Hepatocyte (in vitro differentiated cells): ENCODE data around the gene SERINC5. TPM values are rescaled to one million over a fixed set of nuclear protein-coding genes. Genes with fewer than 3 reads are reported as not detected.

Experiments used
- DNase-seq: peaks from one replicate; pipeline ENCODE4 v3.0.0-alpha.2; 2016; ENCODE audit warnings: low spot score
- H2AFZ ChIP-seq: fragments of 200-600 bp; sonication (generic); 2 replicates; pipeline ENCODE4 v1.6.0; 2016; ENCODE audit warnings: antibody characterized with exemption, mild to moderate bottlenecking
- H3K27ac ChIP-seq: fragments of 200-600 bp; sonication (generic); 2 replicates; pipeline ENCODE4 v1.5.1; 2016; ENCODE audit warnings: mild to moderate bottlenecking
- H3K27me3 ChIP-seq: fragments of 200-600 bp; sonication (generic); 2 replicates; pipeline ENCODE4 v1.6.1; 2016
- H3K36me3 ChIP-seq: fragments of 200-600 bp; sonication (generic); replicated peaks from 2 replicates; pipeline ENCODE4 v1.5.1; 2016; ENCODE audit warnings: low read depth; ENCODE audit not compliant: insufficient read depth
- H3K4me1 ChIP-seq: fragments of 200-600 bp; sonication (generic); 2 replicates; pipeline ENCODE4 v1.5.1; 2016; ENCODE audit warnings: mild to moderate bottlenecking, moderate library complexity; ENCODE audit not compliant: insufficient read depth
- H3K4me2 ChIP-seq: fragments of 200-600 bp; sonication (generic); 2 replicates; pipeline ENCODE4 v1.6.0; 2016
- H3K4me3 ChIP-seq: fragments of 200-600 bp; sonication (generic); 2 replicates; pipeline ENCODE4 v1.5.1; 2016; ENCODE audit warnings: mild to moderate bottlenecking
- H3K79me2 ChIP-seq: fragments of 200-600 bp; sonication (generic); 2 replicates; pipeline ENCODE4 v1.6.0; 2017; ENCODE audit warnings: mild to moderate bottlenecking
- H3K9me2 ChIP-seq: fragments of 200-600 bp; sonication (generic); replicated peaks from 2 replicates; pipeline ENCODE4 v1.6.0; 2017; ENCODE audit warnings: mild to moderate bottlenecking; ENCODE audit not compliant: insufficient read depth
- H3K9me3 ChIP-seq: fragments of 200-600 bp; sonication (generic); 2 replicates; pipeline ENCODE4 v1.5.1; 2016; ENCODE audit warnings: low read depth, mild to moderate bottlenecking
- H4K20me1 ChIP-seq: fragments of 200-600 bp; sonication (generic); 2 replicates; pipeline ENCODE4 v1.6.0; 2016; ENCODE audit warnings: mild to moderate bottlenecking; ENCODE audit not compliant: insufficient read depth, poor library complexity, severe bottlenecking
- EZH2 ChIP-seq: fragments of 200-600 bp; sonication (generic); IDR thresholded peaks from 2 replicates; pipeline ENCODE4 v1.6.1; 2016; ENCODE audit warnings: antibody characterized with exemption, mild to moderate bottlenecking, borderline replicate concordance
- EZH2phosphoT487 ChIP-seq: fragments of 200-600 bp; sonication (generic); IDR thresholded peaks from one replicate; pipeline ENCODE4 v1.6.1; 2018; ENCODE audit warnings: antibody characterized with exemption, mild to moderate bottlenecking, low read depth, moderate library complexity; ENCODE audit not compliant: unreplicated experiment, severe bottlenecking
- WGBS: methylation state at CpG from one replicate; pipeline ENCODE4 v1.1.6; 2016; ENCODE audit warnings: low lambda C conversion rate; ENCODE audit errors: missing lambda C conversion rate; 5-methylcytosine and 5-hydroxymethylcytosine counted together
- polyA plus RNA-seq: library from polyadenylated mRNA; unstranded; fragments of >200 nt; fragmentation: Nextera tagmentation; extraction: Ambion mirVana; gene quantifications from 2 replicates; pipeline ENCODE4 v1.2.1, GENCODE V29; 2016
- total RNA-seq: library from RNA; depleted of rRNA; stranded (reverse); fragments of >200 nt; gene quantifications from 2 replicates; pipeline ENCODE4 v1.2.3, GENCODE V29; 2014
- TF ChIP-seq, protein P1 (sequence below): fragments of 200-600 bp; sonication (generic); IDR thresholded peaks from 2 replicates; pipeline ENCODE4 v1.5.1; 2016; ENCODE audit warnings: antibody characterized with exemption, mild to moderate bottlenecking; ENCODE audit not compliant: poor library complexity

The SERINC5 gene
- total and polyA plus RNA-seq, 2 experiments from 2014 or later, result 19.3 to 70.2 TPM

DNA sequence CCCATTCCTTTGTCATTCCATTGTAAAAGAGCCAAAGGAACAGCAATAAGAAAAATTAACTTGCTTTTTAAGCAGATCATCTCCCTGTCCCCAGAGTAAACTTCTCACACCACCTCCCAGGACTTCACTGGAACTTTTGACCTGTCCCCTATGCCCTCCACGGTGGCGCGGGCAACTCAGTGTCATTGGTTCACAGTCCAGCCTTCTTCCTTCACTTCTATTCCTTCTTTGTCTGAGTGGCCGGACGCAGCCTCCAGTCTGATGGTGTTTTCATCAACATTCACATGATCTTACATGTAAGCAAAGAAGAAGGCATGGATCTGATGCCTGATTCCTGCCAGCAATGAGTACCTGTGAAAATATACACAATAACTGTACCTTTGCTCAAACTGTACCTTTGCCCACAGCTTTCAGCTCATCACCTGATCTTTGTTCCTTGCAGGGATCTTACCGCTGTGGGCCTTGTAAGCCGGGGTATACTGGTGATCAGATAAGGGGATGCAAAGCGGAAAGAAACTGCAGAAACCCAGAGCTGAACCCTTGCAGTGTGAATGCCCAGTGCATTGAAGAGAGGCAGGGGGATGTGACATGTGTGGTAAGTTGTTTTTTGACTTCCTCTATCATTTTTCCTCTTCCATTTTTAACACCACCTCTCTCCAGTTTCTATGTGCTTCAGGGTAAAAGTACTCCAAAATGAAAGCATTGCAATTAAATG is 188.2 kb downstream of the SERINC5 start:
- Histone ChIP-seq H3K4me2 (no peak overlapping the region), H3K9me2 (no peaks in the 10 kb centered on the region), H3K4me1 (no peaks in the 10 kb centered on the region), H3K36me3 (no peaks in the 10 kb centered on the region), H3K4me3 (no peak overlapping the region), H4K20me1 (no peaks in the 10 kb centered on the region), H2AFZ (no peak overlapping the region), H3K27me3 (no peaks in the 10 kb centered on the region), H3K9me3 (no peaks in the 10 kb centered on the region), H3K27ac (no peak overlapping the region), H3K79me2 (no peaks in the 10 kb centered on the region)
- WGBS, result 83% methylated on average over 8 of the region's 8 CpGs
- DNase-seq, result no peak
- no peak for TF ChIP-seq EZH2phosphoT487
- TF ChIP-seq, protein P1, sequence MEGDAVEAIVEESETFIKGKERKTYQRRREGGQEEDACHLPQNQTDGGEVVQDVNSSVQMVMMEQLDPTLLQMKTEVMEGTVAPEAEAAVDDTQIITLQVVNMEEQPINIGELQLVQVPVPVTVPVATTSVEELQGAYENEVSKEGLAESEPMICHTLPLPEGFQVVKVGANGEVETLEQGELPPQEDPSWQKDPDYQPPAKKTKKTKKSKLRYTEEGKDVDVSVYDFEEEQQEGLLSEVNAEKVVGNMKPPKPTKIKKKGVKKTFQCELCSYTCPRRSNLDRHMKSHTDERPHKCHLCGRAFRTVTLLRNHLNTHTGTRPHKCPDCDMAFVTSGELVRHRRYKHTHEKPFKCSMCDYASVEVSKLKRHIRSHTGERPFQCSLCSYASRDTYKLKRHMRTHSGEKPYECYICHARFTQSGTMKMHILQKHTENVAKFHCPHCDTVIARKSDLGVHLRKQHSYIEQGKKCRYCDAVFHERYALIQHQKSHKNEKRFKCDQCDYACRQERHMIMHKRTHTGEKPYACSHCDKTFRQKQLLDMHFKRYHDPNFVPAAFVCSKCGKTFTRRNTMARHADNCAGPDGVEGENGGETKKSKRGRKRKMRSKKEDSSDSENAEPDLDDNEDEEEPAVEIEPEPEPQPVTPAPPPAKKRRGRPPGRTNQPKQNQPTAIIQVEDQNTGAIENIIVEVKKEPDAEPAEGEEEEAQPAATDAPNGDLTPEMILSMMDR, result no peak
- no peak for TF ChIP-seq EZH2

DNA sequence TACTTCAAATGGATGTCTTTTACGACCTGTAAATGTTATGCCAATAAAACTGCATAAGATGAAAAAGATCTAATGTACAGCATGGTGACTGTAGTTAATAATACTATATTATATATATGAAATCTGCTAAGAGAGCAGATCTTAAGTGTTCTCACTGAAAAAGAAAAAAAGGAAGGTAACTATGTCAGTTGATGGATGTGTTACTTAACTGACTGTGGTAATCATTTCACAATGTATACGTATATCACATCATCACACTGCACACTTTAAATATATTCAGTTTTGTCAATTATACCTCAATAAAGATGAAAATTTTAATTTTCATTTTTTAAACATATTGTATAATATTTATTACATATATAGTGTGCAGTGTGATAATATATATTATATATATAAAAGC is 188.8 kb downstream of the SERINC5 start:
- 82% methylated on average over 2 of the region's 2 CpGs for WGBS
- Histone ChIP-seq H3K27me3 (no peaks in the 10 kb centered on the region), H3K27ac (no peak overlapping the region), H3K36me3 (no peaks in the 10 kb centered on the region), H4K20me1 (no peaks in the 10 kb centered on the region), H3K4me2 (no peak overlapping the region), H3K79me2 (no peaks in the 10 kb centered on the region), H3K9me2 (no peaks in the 10 kb centered on the region), H3K9me3 (no peaks in the 10 kb centered on the region), H2AFZ (no peak overlapping the region), H3K4me3 (no peak overlapping the region), H3K4me1 (no peaks in the 10 kb centered on the region)
- TF ChIP-seq EZH2phosphoT487, result no peak
- TF ChIP-seq, protein P1, result no peak
- no peak for TF ChIP-seq EZH2
- no peak for DNase-seq

DNA sequence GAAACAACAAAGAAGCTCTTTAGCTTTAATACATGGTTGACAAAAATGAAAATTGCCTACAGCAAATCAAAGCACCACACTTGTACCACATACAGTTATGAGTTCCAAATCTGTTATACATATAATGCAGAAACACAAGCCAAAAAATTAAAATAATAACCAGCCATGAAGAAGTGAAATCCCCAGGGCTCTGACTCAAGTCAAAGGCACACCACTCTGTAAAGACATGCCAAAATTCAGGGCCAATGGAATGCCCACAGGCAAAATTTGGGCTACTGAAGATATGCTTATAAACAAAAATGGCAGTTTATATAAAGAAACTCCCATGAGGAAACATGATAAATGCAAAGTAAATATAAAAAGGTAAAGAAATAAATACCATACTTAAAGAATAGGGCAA is 191.7 kb downstream of the SERINC5 start:
- TF ChIP-seq EZH2phosphoT487 (no peak), EZH2 (no peak)
- TF ChIP-seq, protein P1, result no peak
- H3K27ac ChIP-seq, result no peak overlapping the region
- no peaks in the 10 kb centered on the region for H3K27me3 ChIP-seq
- DNase-seq, result no peak
- H3K36me3 ChIP-seq, result no peaks in the 10 kb centered on the region
- H3K79me2 ChIP-seq, result no peaks in the 10 kb centered on the region
- H4K20me1 ChIP-seq, result no peaks in the 10 kb centered on the region
- H3K4me2 ChIP-seq, result no peak overlapping the region
- no peaks in the 10 kb centered on the region for H3K4me1 ChIP-seq
- no peak overlapping the region for H3K4me3 ChIP-seq
- H3K9me3 ChIP-seq, result no peaks in the 10 kb centered on the region
- no peaks in the 10 kb centered on the region for H3K9me2 ChIP-seq
- no peak overlapping the region for H2AFZ ChIP-seq

Other genes with a start within 250 kb of the SERINC5 start
- 0.48 and 0.80 TPM in 2 replicates for gene THBS4, start 220.7 kb downstream of the SERINC5 start, total RNA-seq
- gene THBS4, start 220.7 kb downstream of the SERINC5 start, polyA plus RNA-seq, result 0.33 TPM in 1 of 2 replicates, not detected in the other
- gene SPZ1, start 64.0 kb upstream of the SERINC5 start, total RNA-seq, result not detected in 2 replicates
- not detected in 2 replicates for gene SPZ1, start 64.0 kb upstream of the SERINC5 start, polyA plus RNA-seq
- gene ZFYVE16, start 152.0 kb upstream of the SERINC5 start, total RNA-seq, result 40.7 and 48.4 TPM in 2 replicates
- gene ZFYVE16, start 152.0 kb upstream of the SERINC5 start, polyA plus RNA-seq, result 12.5 and 15.5 TPM in 2 replicates
- 2.7 and 5.3 TPM in 2 replicates for gene FAM151B, start 232.1 kb upstream of the SERINC5 start, total RNA-seq
- 0.94 and 1.9 TPM in 2 replicates for gene FAM151B, start 232.1 kb upstream of the SERINC5 start, polyA plus RNA-seq